Measurements from ENCODE around the gene DIRAS2.

Gene DIRAS2

DNA sequence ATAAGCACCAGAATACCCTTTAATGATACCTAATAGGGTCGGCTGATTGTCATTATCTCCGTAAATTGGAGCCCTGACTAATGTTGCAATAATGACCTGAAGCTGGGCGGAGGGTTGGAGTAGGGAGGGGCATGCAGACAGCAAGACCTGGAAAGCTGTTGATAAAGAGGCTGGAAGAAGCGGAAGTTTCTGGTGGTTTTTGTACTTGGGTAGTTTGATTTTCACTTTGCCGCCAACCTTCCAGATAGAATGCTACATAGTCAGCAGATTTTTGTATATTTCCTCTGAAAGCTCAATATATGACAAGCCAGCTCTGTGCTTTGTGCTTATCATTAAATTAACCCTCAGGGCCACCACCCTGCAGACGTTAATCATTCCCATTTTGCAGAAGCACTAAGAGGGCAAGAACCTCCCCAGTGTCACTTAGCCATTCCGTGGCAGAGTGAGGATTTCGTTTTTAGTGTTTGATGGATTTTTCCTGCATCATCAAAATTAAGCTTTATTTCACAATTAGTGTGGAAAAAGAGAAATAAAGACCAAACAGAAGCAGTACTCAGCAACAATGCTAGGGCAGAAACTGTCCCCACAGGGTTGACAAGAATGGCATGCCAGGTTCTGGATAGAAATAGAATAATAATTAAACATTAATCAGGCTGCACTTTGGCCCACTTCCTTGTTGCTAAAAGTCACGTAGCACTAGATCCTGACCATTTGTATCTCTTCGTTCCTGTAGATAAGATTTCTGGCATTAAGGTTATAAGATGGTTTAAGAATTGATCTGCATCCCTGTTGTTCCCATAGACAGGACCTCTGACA is 34.7 kb downstream of the DIRAS2 start:
- ChIA-PET POLR2A (no interaction called here), CTCF (no interaction called here)
- DNase-seq (ENCODE audit: extremely low spot score), result no peak
- TF ChIP-seq, protein P1, sequence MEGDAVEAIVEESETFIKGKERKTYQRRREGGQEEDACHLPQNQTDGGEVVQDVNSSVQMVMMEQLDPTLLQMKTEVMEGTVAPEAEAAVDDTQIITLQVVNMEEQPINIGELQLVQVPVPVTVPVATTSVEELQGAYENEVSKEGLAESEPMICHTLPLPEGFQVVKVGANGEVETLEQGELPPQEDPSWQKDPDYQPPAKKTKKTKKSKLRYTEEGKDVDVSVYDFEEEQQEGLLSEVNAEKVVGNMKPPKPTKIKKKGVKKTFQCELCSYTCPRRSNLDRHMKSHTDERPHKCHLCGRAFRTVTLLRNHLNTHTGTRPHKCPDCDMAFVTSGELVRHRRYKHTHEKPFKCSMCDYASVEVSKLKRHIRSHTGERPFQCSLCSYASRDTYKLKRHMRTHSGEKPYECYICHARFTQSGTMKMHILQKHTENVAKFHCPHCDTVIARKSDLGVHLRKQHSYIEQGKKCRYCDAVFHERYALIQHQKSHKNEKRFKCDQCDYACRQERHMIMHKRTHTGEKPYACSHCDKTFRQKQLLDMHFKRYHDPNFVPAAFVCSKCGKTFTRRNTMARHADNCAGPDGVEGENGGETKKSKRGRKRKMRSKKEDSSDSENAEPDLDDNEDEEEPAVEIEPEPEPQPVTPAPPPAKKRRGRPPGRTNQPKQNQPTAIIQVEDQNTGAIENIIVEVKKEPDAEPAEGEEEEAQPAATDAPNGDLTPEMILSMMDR (IDR thresholded peaks at IDR 0.05; ENCODE audit: control extremely low read depth, extremely low read depth, low read depth, missing control alignments), result no peak

DNA sequence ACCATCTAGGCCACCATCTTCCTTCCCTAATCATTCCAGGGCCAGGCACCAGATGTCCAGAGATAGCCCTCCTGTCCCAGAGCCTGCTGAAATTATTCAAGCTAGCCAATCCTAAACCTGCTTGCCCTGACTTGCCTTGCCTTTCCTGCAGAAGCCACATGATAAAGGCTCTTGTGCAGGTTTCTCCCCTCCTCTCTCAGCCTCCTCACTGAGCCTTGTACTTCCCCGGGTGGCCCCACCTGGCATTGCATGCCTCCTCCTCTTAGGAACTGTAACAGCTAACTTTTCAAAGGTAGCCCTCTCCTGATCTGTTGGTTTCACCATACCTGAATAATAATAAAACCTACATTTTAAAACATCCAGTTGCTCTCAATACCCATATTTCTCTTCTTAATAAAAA is 42.6 kb downstream of the DIRAS2 start:
- ChIA-PET POLR2A (no interaction called here), CTCF (interaction anchor here (1.2 kb wide), 1 partner anchor 13 kb away, joined by 3 read pairs; no protein-coding TSS in a partner anchor)
- DNase-seq (ENCODE audit: extremely low spot score), result no peak
- TF ChIP-seq, protein P1 (IDR thresholded peaks at IDR 0.05; ENCODE audit: control extremely low read depth, extremely low read depth, low read depth, missing control alignments), result no peak

- POLR2A ChIA-PET, result no interaction called here
- DNase-seq (ENCODE audit: extremely low spot score), result no peak
- TF ChIP-seq, protein P1 (IDR thresholded peaks at IDR 0.05; ENCODE audit: control extremely low read depth, extremely low read depth, low read depth, missing control alignments), result no peak
- CTCF ChIA-PET, result no interaction called here
Measured at GRCh38 chr9:90598191-90598590, 44.4 kb downstream of the DIRAS2 start.

- TF ChIP-seq, protein P1 (IDR thresholded peaks at IDR 0.05; ENCODE audit: control extremely low read depth, extremely low read depth, low read depth, missing control alignments), result no peak
- no peak for DNase-seq (ENCODE audit: extremely low spot score)
- ChIA-PET CTCF (no interaction called here), POLR2A (no interaction called here)
Measured at GRCh38 chr9:90593646-90594045, 49.0 kb downstream of the DIRAS2 start.

DNA sequence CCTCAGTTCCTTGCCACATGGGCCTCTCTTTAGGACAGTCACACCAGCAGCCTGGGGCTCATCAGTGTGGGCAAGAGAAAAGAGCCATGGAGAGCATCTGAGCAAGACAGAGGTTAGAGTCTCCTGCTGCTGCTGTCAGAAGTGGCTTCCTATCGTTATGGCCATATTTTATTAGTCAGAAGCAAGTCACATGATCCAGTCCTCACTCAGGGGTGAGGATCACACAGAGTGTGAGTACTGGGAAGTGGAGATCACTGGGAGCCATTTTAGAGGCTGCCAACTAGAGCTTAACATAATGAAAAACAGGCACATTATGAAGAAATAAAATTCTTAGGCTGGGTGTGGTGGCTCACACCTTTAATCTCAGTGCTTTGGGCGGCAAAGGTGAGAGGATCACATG is 62.0 kb downstream of the DIRAS2 start:
- DNase-seq (ENCODE audit: extremely low spot score), result no peak
- POLR2A ChIA-PET, result no interaction called here
- TF ChIP-seq, protein P1 (IDR thresholded peaks at IDR 0.05; ENCODE audit: control extremely low read depth, extremely low read depth, low read depth, missing control alignments), result no peak
- CTCF ChIA-PET, result no interaction called here

DNA sequence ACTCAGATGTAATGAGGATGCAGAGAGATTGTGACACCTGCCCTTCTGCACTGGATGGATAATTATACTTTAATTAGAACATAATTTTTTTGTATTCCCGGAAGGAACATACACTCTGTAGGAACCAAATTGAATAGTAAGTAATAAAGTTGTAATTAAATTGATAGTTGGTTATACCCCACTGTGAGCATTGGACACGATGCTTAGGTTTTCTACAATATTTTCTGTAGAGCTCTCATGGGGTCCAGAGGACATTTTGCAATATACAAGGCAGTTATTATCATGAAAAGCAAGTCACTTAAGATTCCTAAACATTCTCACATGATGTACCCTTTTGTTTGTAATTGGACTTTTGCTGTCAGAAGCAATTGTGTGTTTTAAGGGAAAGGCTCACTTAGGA is 63.4 kb downstream of the DIRAS2 start:
- POLR2A ChIA-PET, result no interaction called here
- DNase-seq (ENCODE audit: extremely low spot score), result no peak

More for the DNA sequence above, 63.4 kb downstream of the DIRAS2 start:
- TF ChIP-seq, protein P1 (IDR thresholded peaks at IDR 0.05; ENCODE audit: control extremely low read depth, extremely low read depth, low read depth, missing control alignments), result no peak
- CTCF ChIA-PET, result interaction anchor here (1.2 kb wide), 1 partner anchor 12 kb away, joined by 4 read pairs; no protein-coding TSS in a partner anchor

Measured in GM10248 (cell line).